ENCODE results near the gene MACROD2. TPM values are rescaled to one million over a fixed set of nuclear protein-coding genes. Genes with fewer than 3 reads are reported as not detected.
A peak's percentile ranks its signal among the peaks of the same experiment; 100 is the strongest.

MACROD2 gene
- total RNA-seq, 1 experiment from 2014 or later, result not detected

DNA sequence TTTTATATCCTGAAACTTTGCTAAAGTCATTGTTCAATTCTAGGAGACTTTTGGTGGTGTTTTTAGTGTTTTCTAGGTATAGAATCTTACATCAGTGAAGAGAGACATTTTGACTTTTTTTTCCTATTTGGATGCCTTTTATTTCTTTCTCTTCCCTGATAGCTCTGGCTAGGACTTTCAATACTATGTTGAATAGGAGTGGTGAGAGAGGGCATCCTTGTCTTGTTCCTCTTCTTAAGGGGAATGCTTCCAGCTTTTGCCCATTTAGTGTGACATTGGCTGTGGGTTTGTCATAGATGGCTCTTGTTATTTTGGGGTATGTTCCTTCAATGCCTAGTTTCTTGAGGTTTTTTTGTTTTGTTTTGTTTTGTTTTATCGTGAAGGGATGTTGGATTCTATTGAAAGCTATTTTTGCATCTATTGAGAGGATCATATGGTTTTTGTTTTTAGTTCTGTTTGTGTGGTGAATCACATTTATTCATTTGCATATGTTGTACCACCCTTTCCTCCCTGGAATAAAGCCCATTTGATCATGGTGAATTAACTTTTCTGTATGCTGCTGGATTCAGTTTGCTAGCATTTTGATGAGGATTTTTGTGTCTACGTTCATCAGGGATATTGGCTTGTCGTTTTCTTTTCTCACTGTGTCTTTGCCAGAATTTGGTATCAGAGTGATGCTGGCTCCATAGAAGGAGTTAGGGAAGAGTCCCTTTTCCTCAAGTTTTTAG is 882.1 kb downstream of the MACROD2 start:
- Histone ChIP-seq H3K4me1 (replicated peaks) (no peaks in the 10 kb centered on the region), H3K27ac (no peak overlapping the region)

DNA sequence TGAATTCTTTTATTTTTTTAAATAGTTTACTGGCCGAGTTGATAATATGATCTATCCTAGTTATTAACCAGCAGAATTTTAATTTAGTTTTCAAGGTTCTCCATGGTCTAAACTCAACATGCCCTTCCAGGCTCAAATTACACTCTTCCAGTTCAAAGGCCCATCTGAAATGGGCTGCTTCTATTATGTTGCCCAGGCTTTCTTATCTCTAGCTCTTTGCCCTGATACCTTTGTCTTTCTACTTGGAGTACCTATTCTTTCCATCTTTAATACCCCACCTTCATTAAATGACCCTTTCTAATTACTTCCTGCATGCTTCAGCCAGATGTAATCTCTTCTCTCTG is 883.3 kb downstream of the MACROD2 start:
- H3K4me1 ChIP-seq (replicated peaks), result no peaks in the 10 kb centered on the region
- no peaks in the 10 kb centered on the region; the same call in 1 of the 2 replicates for H3K9me3 ChIP-seq (replicated peaks)
- no peak for DNase-seq (ENCODE audit: low read depth in 1 of 2, low spot score in 2 of 2)
- no peaks in the 10 kb centered on the region for H3K36me3 ChIP-seq
- no peaks in the 10 kb centered on the region for H3K27me3 ChIP-seq (replicated peaks)
- H3K27ac ChIP-seq, result no peak overlapping the region
- no peak overlapping the region for H3K4me3 ChIP-seq

More for the DNA sequence above, 882.1 kb downstream of the MACROD2 start:
- no peaks in the 10 kb centered on the region; the same call in 1 of the 2 replicates for H3K9me3 ChIP-seq (replicated peaks)
- H3K36me3 ChIP-seq, result no peaks in the 10 kb centered on the region
- DNase-seq (ENCODE audit: low read depth in 1 of 2, low spot score in 2 of 2), result no peak
- no peak overlapping the region for H3K4me3 ChIP-seq
- H3K27me3 ChIP-seq (replicated peaks), result no peaks in the 10 kb centered on the region

DNA sequence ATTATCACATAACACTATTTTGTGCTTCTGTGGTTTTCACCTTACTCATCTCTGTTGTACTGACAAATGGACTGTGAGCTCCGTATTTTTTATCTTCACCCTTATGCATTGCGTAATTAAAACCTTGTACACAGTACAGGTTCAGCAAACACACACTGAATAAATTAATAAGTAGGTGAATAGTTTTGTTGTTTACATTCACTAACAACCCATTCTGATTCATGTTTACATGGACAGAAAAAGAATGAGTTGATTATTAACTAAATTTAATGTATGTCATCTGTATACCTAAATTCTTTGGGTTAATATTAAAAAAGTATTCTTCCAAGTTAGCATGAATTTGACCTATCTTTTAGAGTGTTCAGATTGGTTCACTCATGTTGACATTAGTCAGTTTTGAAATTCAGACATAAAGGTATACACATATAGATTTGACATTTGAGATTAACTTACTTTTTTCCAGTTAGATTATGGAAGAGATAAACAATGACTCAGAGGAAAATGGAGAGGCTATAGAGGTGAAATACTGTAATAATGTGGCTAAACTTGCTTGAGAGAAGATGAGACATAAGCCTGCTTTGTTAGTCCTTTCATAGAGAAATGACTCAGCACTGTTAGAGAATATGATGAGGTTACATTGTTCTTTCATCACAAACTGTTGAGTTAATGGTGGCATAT is 883.8 kb downstream of the MACROD2 start:
- Histone ChIP-seq H3K36me3 (no peaks in the 10 kb centered on the region), H3K27ac (no peak overlapping the region), H3K4me1 (replicated peaks) (no peaks in the 10 kb centered on the region), H3K27me3 (replicated peaks) (no peaks in the 10 kb centered on the region), H3K9me3 (replicated peaks) (no peaks in the 10 kb centered on the region; the same call in 1 of the 2 replicates), H3K4me3 (no peak overlapping the region)
- DNase-seq (ENCODE audit: low read depth in 1 of 2, low spot score in 2 of 2), result peak in 1 of 2 experiments; percentile 10

DNA sequence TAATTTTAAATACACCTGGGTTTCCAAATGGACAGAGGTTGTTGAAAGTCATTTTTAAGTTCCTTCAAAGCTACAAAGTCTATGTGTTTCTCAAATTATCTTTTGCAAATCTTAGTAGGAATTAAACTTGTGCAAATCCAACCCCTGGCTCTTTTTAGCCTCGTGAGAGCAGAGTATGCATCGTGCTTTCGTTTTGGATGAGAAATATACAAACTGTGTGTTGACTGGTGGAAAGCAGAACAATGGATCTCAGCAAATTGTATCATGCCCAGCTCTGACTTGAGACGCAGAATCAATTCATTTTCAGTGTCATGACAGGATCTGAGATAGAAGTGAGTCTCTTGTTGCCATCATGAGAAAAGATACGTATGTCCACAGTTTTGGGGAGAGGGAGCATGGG is 884.5 kb downstream of the MACROD2 start:
- no peak overlapping the region for H3K4me3 ChIP-seq
- no peak for DNase-seq (ENCODE audit: low read depth in 1 of 2, low spot score in 2 of 2)
- no peaks in the 10 kb centered on the region for H3K27me3 ChIP-seq (replicated peaks)
- H3K4me1 ChIP-seq (replicated peaks), result no peaks in the 10 kb centered on the region
- no peaks in the 10 kb centered on the region for H3K36me3 ChIP-seq
- H3K27ac ChIP-seq, result no peak overlapping the region
- no peaks in the 10 kb centered on the region; the same call in 1 of the 2 replicates for H3K9me3 ChIP-seq (replicated peaks)

DNA sequence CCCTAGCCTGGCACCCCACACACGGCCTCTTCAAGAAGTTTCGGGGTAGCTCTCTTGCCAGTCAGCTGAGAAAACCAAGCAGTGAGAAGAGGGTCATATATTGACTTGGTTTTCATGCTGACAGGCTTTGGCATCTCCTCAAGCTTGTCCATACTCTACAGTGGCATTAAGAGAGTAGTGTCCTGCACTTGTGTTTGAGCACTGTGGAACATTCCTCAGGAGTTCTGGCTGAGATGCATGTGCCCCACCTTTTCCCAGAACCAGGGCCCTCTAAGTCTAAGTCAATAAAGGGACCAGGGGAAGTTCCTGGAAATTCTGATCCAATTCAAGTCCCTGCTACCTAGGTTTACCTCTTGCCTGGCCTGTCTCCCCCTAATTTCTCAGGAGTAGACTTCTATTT is 886.2 kb downstream of the MACROD2 start:
- no peak for DNase-seq (ENCODE audit: low read depth in 1 of 2, low spot score in 2 of 2)
- no peak overlapping the region for H3K27ac ChIP-seq
- no peaks in the 10 kb centered on the region; the same call in 1 of the 2 replicates for H3K9me3 ChIP-seq (replicated peaks)
- H3K27me3 ChIP-seq (replicated peaks), result no peaks in the 10 kb centered on the region
- no peaks in the 10 kb centered on the region for H3K36me3 ChIP-seq
- H3K4me1 ChIP-seq (replicated peaks), result no peaks in the 10 kb centered on the region
- H3K4me3 ChIP-seq, result no peak overlapping the region

DNA sequence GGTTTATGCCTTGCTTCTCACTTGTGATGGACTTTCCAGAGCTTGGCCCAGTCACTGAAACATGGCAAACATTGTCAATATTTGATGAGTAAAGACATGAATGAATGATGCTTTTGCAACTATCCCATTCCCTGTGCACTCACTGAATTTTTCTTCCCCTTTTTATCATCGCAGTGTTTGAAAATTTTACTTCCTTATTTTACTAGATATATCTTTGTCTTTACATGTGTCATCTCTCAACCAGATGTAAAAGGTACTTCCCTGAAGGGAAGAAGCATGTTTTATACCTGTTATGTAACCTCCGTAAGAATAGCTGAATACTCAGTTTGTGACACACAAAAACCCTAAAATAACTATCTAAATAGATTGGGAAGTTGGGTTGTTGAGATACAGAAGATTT is 886.8 kb downstream of the MACROD2 start:
- no peak for DNase-seq (ENCODE audit: low read depth in 1 of 2, low spot score in 2 of 2)
- no peaks in the 10 kb centered on the region for H3K27me3 ChIP-seq (replicated peaks)
- no peaks in the 10 kb centered on the region; the same call in 1 of the 2 replicates for H3K9me3 ChIP-seq (replicated peaks)

DNA sequence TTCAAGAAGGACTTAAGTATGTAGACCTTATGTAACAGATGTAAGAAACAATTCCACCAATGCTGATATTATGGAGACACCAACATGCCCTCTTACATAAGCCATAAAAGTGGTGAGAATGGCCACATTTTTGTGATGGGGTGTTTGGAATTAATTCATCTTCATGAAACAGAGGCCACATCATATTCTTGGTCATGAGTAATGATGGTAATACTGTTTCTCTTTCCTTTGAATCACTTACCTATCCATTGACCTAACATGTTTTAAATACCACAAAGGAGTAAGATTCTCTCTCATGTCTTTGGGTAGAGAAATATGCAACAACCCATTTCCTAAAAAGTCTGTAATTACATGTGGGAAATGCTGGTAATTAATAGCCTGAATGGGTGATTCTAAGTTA is 887.5 kb downstream of the MACROD2 start:
- no peak for DNase-seq (ENCODE audit: low read depth in 1 of 2, low spot score in 2 of 2)
- Histone ChIP-seq H3K4me1 (replicated peaks) (no peaks in the 10 kb centered on the region), H3K36me3 (no peaks in the 10 kb centered on the region), H3K9me3 (replicated peaks) (no peaks in the 10 kb centered on the region; the same call in 1 of the 2 replicates), H3K27ac (no peak overlapping the region), H3K27me3 (replicated peaks) (no peaks in the 10 kb centered on the region), H3K4me3 (no peak overlapping the region)

More for the DNA sequence above, 886.8 kb downstream of the MACROD2 start:
- Histone ChIP-seq H3K36me3 (no peaks in the 10 kb centered on the region), H3K4me3 (no peak overlapping the region), H3K4me1 (replicated peaks) (no peaks in the 10 kb centered on the region), H3K27ac (no peak overlapping the region)

DNA sequence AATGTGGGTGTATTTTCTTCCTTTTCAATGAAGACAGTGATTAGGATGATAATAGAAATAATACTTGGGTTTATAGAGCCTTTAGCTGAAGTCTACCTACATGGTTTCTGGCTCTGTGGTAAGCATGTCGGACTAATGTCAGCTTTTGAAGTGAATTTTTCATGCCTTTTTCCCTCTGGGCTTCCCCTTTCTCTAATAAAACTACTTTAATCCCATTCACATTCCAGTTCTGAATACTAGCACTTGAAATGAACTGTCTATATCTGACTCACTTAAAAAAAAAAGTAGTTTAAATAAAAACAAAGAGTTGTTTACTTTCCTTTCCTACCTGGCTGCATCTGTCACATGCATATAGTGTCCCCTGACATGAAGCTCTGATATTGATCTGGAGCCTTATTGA is 888.0 kb downstream of the MACROD2 start:
- H3K4me1 ChIP-seq (replicated peaks), result no peaks in the 10 kb centered on the region
- H3K27ac ChIP-seq, result no peak overlapping the region
- H3K4me3 ChIP-seq, result no peak overlapping the region
- H3K27me3 ChIP-seq (replicated peaks), result no peaks in the 10 kb centered on the region
- no peaks in the 10 kb centered on the region for H3K36me3 ChIP-seq
- no peak for DNase-seq (ENCODE audit: low read depth in 1 of 2, low spot score in 2 of 2)
- H3K9me3 ChIP-seq (replicated peaks), result no peaks in the 10 kb centered on the region

DNA sequence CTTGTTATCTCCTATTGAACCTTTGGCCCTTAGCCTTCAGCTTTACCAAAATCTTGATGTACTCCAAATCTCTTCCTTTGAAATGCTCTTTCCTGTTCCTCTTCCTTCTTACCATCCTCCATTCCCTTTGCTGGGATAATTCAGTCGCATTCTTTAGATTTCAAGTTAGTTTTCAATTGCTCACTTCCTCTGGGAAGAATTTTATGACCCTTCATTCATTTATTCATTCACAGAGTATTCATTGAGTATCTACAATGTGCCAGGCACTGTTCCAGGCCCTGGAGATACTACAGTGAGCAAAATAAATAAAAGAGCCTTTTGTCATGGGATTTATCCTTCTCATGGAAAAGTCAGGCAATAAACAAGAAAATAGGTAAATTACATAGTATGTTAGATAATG is 890.3 kb downstream of the MACROD2 start:
- Histone ChIP-seq H3K4me1 (replicated peaks) (no peaks in the 10 kb centered on the region), H3K9me3 (replicated peaks) (no peaks in the 10 kb centered on the region), H3K27me3 (replicated peaks) (no peaks in the 10 kb centered on the region), H3K27ac (no peak overlapping the region), H3K36me3 (no peaks in the 10 kb centered on the region), H3K4me3 (no peak overlapping the region)
- no peak for DNase-seq (ENCODE audit: low read depth in 1 of 2, low spot score in 2 of 2)

DNA sequence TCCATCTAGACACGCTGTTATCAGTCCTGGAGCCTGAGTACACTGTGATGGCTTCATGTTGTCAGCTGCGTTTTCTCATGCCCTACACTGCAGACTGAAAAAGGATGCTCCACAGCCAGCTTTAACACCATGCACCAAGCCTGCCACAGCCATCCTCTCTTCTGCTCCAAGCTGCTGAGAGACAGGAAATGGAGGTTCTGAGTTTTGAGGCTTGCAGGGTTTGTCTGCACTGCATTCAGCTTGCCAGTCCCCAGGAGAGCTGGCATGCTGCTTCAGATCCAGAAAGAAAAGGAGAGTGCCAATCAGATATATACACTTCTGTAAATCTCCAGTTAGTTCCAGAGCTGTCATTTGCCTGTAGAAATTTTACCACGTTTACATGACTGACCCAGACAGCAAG is 892.8 kb downstream of the MACROD2 start:
- Histone ChIP-seq H3K4me1 (replicated peaks) (no peaks in the 10 kb centered on the region), H3K27ac (no peak overlapping the region), H3K27me3 (replicated peaks) (no peaks in the 10 kb centered on the region), H3K9me3 (replicated peaks) (no peaks in the 10 kb centered on the region), H3K4me3 (no peak overlapping the region), H3K36me3 (no peaks in the 10 kb centered on the region)
- DNase-seq (ENCODE audit: low read depth in 1 of 2, low spot score in 2 of 2), result no peak

DNA sequence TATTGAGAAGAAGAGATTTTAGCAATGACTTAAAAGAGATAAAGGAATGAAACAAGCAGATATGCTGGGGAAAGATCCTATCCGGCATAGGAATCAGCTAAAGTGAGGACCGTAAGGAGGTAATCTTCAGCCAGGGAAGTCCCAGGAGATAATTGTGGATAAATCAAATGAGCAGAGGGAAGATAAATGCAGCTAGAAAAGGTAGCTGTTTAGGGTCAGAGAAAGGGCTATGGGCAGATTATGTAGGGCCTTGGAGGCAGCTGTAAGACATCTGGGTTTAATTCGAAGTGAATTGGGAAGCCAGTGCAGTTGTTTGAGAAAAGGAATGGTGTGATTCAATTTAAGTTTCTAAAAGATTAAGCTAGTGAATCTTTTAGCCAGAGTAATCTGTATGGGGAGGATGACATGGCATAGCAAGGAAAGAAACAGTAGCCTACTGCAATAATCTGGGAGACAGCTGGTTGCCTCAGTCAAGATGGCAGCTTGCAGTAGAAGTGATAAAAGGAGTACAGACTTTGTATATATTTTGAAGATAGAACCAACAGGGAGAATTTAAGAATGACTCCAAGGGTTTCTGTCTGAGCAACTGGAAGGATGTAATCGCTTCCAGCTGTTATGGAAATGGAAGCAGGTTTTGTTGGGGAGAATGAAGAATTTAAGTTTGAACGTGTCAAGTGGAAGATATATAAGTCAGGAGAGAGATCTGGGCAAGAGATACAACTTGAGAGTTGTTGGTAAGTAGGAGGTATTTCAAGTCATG is 894.4 kb downstream of the MACROD2 start:
- Histone ChIP-seq H3K4me1 (replicated peaks) (no peaks in the 10 kb centered on the region), H3K27me3 (replicated peaks) (no peaks in the 10 kb centered on the region), H3K36me3 (no peaks in the 10 kb centered on the region), H3K4me3 (no peak overlapping the region), H3K9me3 (replicated peaks) (no peaks in the 10 kb centered on the region), H3K27ac (no peak overlapping the region)
- DNase-seq (ENCODE audit: low read depth in 1 of 2, low spot score in 2 of 2), result no peak

DNA sequence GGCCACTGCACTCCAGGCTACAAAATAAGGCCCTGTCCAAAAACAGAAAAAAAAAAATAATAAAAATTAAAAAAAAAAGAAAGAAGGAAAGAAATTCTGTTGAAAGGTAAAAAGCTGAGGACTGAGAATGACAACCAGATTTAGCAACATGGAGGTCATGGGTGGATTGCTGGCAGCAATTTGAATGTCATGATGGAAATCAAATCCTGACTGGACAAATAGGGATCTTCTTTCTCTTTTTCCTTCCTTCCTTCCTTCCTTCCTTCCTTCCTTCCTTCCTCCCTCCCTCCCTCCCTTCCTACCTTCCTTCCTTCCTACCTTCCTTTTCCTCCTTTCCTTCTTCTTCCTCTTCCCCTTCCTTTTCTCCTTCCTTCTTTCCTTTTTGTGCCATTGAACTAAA is 895.4 kb downstream of the MACROD2 start:
- no peak overlapping the region for H3K4me3 ChIP-seq
- H3K4me1 ChIP-seq (replicated peaks), result no peaks in the 10 kb centered on the region
- no peaks in the 10 kb centered on the region for H3K27me3 ChIP-seq (replicated peaks)
- no peak for DNase-seq (ENCODE audit: low read depth in 1 of 2, low spot score in 2 of 2)
- no peak overlapping the region for H3K27ac ChIP-seq
- H3K9me3 ChIP-seq (replicated peaks), result no peaks in the 10 kb centered on the region
- H3K36me3 ChIP-seq, result no peaks in the 10 kb centered on the region

DNA sequence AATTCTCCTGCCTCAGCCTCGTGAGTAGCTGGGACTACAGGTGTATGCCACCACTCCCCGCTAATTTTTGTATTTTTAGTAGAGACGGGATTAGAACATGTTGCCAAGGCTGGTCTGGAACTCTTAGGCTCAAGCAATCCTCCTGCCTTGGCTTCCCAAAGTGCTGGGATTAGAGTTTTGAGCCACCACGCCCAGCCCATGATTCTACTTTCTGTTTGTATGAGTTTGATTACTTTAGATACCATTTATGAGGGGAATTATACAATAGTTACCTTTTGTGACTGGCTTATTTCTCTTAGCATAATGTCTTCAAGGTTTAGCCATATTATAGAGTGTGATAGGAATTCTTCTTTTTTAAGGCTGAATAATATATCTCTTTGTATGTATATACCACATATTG is 897.5 kb downstream of the MACROD2 start:
- Histone ChIP-seq H3K9me3 (replicated peaks) (no peaks in the 10 kb centered on the region), H3K27ac (no peak overlapping the region), H3K4me3 (no peak overlapping the region), H3K27me3 (replicated peaks) (no peaks in the 10 kb centered on the region), H3K4me1 (replicated peaks) (no peaks in the 10 kb centered on the region), H3K36me3 (no peaks in the 10 kb centered on the region)
- no peak for DNase-seq (ENCODE audit: low read depth in 1 of 2, low spot score in 2 of 2)

DNA sequence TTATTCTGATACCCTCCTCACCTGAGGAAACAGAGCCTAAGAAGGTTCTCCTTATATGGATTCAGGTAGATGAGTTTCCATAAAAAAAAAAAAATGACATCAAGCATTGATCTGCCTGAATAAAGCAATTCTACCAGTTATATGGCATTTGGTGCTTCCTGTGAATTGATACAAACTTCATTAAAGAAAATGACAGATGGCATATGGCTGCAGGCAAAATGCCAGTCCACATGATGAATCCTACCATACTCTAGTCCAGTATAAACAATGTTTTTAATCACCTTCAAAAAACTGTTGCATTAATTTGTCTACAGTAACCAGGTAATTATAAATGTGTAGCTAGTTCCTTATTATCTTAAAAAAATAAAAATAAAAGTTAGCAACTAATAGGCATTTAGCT is 901.3 kb downstream of the MACROD2 start:
- Histone ChIP-seq H3K9me3 (replicated peaks) (no peaks in the 10 kb centered on the region), H3K4me1 (replicated peaks) (no peaks in the 10 kb centered on the region), H3K4me3 (no peak overlapping the region), H3K36me3 (no peaks in the 10 kb centered on the region), H3K27ac (no peak overlapping the region), H3K27me3 (replicated peaks) (no peaks in the 10 kb centered on the region)
- DNase-seq (ENCODE audit: low read depth in 1 of 2, low spot score in 2 of 2), result no peak
